Liver (tissue), 3 donors: ENCODE data around the gene PGBD5.

Experiments used
- CTCF ChIP-seq: fragments of 150-350 bp; IDR thresholded peaks from 2 replicates; pipeline ENCODE4 v1.5.1; 2017; ENCODE audit warnings: improper control_type of control experiment, low read depth, low read length; ENCODE audit not compliant: missing input control
- FOXA2 ChIP-seq: IDR thresholded peaks from 2 replicates; pipeline ENCODE4 v1.6.1; 2016; ENCODE audit warnings: antibody characterized with exemption
- HNF4G ChIP-seq: IDR thresholded peaks from 2 replicates; pipeline ENCODE4 v1.6.1; 2016; ENCODE audit warnings: antibody characterized with exemption
- JUND ChIP-seq, 2 donors: IDR thresholded peaks; 2 replicates each; pipeline ENCODE4 v1.6.1; 2016; ENCODE audit warnings: antibody characterized with exemption in 2 of 2
- YY1 ChIP-seq: IDR thresholded peaks from 2 replicates; pipeline ENCODE4 v1.6.1; 2016; ENCODE audit warnings: antibody characterized with exemption, mild to moderate bottlenecking
- TF ChIP-seq, protein P1 (sequence below): IDR thresholded peaks from 2 replicates; pipeline ENCODE4 v1.6.1; 2016; ENCODE audit warnings: antibody characterized with exemption
- TF ChIP-seq, protein P2 (sequence below): IDR thresholded peaks from 2 replicates; pipeline ENCODE4 v1.6.1; 2016; ENCODE audit warnings: antibody characterized with exemption, mild to moderate bottlenecking
- donor health status: healthy.
- donor health status: healthy.

DNA sequence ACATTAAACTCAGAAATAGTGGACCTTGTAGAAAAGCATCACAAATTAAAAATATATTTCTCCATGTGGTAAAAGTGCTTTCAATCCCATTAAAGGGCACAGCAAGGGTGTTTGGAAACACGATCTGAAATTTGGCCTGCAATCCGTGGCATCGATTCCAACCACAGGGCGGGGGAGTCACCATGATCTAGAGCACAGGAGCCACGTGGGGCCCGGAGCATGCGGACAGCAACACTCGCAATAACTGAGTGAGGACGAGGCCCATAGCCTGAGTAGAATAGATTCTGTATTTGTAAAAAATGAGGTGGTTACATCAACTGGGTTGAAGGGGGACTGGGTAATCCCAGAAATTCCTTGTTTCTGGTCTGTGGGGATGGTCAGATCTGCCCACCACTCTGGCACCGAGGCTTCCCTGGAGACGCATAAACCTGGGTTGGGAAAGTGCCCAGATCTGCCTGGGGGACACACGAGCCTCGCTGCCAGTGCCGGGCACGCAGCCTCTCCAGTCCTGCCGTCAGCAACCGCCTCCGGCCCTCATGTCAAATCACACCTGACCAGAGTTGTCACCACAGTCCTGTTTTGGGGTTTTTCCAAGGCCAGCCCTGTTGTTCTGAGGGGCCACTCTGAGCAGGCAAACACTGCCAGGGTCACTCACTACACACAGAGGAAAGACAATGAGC is 104.3 kb downstream of the PGBD5 start:
- no peak for TF ChIP-seq CTCF
- TF ChIP-seq JUND (IDR thresholded peaks at IDR 0.05): no peak
- TF ChIP-seq HNF4G: no peak
- no peak for TF ChIP-seq FOXA2
- TF ChIP-seq, protein P1, sequence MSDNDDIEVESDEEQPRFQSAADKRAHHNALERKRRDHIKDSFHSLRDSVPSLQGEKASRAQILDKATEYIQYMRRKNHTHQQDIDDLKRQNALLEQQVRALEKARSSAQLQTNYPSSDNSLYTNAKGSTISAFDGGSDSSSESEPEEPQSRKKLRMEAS: peak; percentile 74
- TF ChIP-seq, protein P2, sequence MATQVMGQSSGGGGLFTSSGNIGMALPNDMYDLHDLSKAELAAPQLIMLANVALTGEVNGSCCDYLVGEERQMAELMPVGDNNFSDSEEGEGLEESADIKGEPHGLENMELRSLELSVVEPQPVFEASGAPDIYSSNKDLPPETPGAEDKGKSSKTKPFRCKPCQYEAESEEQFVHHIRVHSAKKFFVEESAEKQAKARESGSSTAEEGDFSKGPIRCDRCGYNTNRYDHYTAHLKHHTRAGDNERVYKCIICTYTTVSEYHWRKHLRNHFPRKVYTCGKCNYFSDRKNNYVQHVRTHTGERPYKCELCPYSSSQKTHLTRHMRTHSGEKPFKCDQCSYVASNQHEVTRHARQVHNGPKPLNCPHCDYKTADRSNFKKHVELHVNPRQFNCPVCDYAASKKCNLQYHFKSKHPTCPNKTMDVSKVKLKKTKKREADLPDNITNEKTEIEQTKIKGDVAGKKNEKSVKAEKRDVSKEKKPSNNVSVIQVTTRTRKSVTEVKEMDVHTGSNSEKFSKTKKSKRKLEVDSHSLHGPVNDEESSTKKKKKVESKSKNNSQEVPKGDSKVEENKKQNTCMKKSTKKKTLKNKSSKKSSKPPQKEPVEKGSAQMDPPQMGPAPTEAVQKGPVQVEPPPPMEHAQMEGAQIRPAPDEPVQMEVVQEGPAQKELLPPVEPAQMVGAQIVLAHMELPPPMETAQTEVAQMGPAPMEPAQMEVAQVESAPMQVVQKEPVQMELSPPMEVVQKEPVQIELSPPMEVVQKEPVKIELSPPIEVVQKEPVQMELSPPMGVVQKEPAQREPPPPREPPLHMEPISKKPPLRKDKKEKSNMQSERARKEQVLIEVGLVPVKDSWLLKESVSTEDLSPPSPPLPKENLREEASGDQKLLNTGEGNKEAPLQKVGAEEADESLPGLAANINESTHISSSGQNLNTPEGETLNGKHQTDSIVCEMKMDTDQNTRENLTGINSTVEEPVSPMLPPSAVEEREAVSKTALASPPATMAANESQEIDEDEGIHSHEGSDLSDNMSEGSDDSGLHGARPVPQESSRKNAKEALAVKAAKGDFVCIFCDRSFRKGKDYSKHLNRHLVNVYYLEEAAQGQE: no peak
- no peak for TF ChIP-seq YY1
